Gastrocnemius medialis (tissue), 4 donors: ENCODE results near the gene MAST4. TPM values are rescaled to one million over a fixed set of nuclear protein-coding genes. Genes with fewer than 3 reads are reported as not detected.
"Not testable (repeated sequence)": the region's sequence is repeated elsewhere in the genome, so short reads cannot be mapped to it uniquely, and the experiment has no call there.

Experiments used
- ATAC-seq, 2 donors: fragments of 150-250 bp; one replicate each; pipeline ENCODE4 v1.9.1; 2016
- DNase-seq, 2 donors: peaks; one replicate each; pipeline ENCODE4 v3.0.0-alpha.2; 2019
- H3K27ac ChIP-seq, 4 donors: fragments of 200-600 bp; sonication (generic); 1 replicate in 1 of 4; 2 replicates in 3 of 4; pipeline ENCODE4 v1.5.1; 2016 to 2018; ENCODE audit warnings: mild to moderate bottlenecking in 2 of 4, moderate library complexity in 1 of 4
- H3K27me3 ChIP-seq, 3 donors: fragments of 200-600 bp; sonication (generic) in 2 of 3; 1 replicate in 1 of 3; 2 replicates in 2 of 3; pipeline versions ENCODE4 v1.5.1 to v1.6.0; 2016 to 2019; ENCODE audit warnings: mild to moderate bottlenecking in 1 of 3, moderate library complexity in 1 of 3
- H3K36me3 ChIP-seq, 2 donors: fragments of 200-600 bp; sonication (generic) in 1 of 2; one replicate each; pipeline ENCODE4 v1.5.1; 2017 to 2018
- H3K4me1 ChIP-seq, 2 donors: fragments of 200-600 bp; sonication (generic) in 1 of 2; one replicate each; pipeline ENCODE4 v1.5.1; 2016 to 2017; ENCODE audit warnings: mild to moderate bottlenecking in 2 of 2
- H3K4me3 ChIP-seq, 4 donors: fragments of 200-600 bp; sonication (generic) in 3 of 4; 1 replicate in 1 of 4; 2 replicates in 3 of 4; pipeline ENCODE4 v1.5.1; 2016 to 2019; ENCODE audit warnings: mild to moderate bottlenecking in 2 of 4
- H3K9me3 ChIP-seq, 3 donors: fragments of 200-600 bp; sonication (generic) in 2 of 3; 1 replicate in 1 of 3; 2 replicates in 2 of 3; pipeline ENCODE4 v1.5.1; 2016 to 2019
- POLR2A ChIP-seq, 2 donors: fragments of 450-650 bp; IDR thresholded peaks; one replicate each; pipeline ENCODE4 v1.6.1; 2017; ENCODE audit warnings: antibody characterized with exemption in 2 of 2, mild to moderate bottlenecking in 2 of 2, moderate library complexity in 2 of 2
- in situ Hi-C, 4 donors: fragments of 200-750 bp; cut with MboI; loops; one replicate each; pipeline versions ENCODE4 v1.15.0 to v1.8.0; 2017; ENCODE audit warnings: low sequenced_read_pairs in 4 of 4
- intact Hi-C: fragments of 100-400 bp; cut with DNase I; formaldehyde crosslinking; loops from one replicate; pipeline ENCODE4 v1.15.1; 2023; ENCODE audit warnings: low total_unique reads
- total RNA-seq, 4 donors: library from RNA; depleted of rRNA; stranded (reverse); fragments of >200 nt; gene quantifications; one replicate each; pipeline versions ENCODE4 v1.1.0 to v1.2.3, GENCODE V29; 2016
- TF ChIP-seq, protein P1 (sequence below), 5 experiments: fragments of 450-650 bp in 3 of 5; fragments of 200-600 bp in 2 of 5; sonication (generic) in 2 of 5; IDR thresholded peaks in 4 of 5; conservative IDR thresholded peaks in 1 of 5; 1 replicate in 4 of 5; 2 replicates in 1 of 5; pipeline ENCODE4 v1.5.1; 2016 to 2019; ENCODE audit warnings: antibody characterized with exemption in 5 of 5, mild to moderate bottlenecking in 3 of 5, moderate library complexity in 3 of 5

Gene MAST4
- total RNA-seq, 4 donors from 2014 or later: 24.1 to 42.0 (median 38.5) TPM

- Histone ChIP-seq H3K27ac (no peak overlapping the region), H3K4me3 (no peak overlapping the region), H3K4me1 (no peaks in the 10 kb centered on the region), H3K27me3 (no peaks in the 10 kb centered on the region), H3K9me3 (no peaks in the 10 kb centered on the region), H3K36me3 (no peaks in the 10 kb centered on the region)
- DNase-seq: no peak
- in situ Hi-C loops (no loop called here), intact Hi-C loops (no loop called here)
- TF ChIP-seq, protein P1, sequence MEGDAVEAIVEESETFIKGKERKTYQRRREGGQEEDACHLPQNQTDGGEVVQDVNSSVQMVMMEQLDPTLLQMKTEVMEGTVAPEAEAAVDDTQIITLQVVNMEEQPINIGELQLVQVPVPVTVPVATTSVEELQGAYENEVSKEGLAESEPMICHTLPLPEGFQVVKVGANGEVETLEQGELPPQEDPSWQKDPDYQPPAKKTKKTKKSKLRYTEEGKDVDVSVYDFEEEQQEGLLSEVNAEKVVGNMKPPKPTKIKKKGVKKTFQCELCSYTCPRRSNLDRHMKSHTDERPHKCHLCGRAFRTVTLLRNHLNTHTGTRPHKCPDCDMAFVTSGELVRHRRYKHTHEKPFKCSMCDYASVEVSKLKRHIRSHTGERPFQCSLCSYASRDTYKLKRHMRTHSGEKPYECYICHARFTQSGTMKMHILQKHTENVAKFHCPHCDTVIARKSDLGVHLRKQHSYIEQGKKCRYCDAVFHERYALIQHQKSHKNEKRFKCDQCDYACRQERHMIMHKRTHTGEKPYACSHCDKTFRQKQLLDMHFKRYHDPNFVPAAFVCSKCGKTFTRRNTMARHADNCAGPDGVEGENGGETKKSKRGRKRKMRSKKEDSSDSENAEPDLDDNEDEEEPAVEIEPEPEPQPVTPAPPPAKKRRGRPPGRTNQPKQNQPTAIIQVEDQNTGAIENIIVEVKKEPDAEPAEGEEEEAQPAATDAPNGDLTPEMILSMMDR (IDR thresholded peaks at IDR 0.05 in 4 of 5, conservative IDR thresholded peaks at IDR 0.05 in 1 of 5): no peak
- no peak for TF ChIP-seq POLR2A (IDR thresholded peaks at IDR 0.05)
- no peak for ATAC-seq
Observed at GRCh38 chr5:66684663-66685062, 88.5 kb downstream of the MAST4 start.

- DNase-seq: no peak
- Histone ChIP-seq H3K9me3 (no peaks in the 10 kb centered on the region), H3K36me3 (no peaks in the 10 kb centered on the region), H3K27ac (no peak overlapping the region), H3K4me1 (no peaks in the 10 kb centered on the region), H3K27me3 (no peaks in the 10 kb centered on the region), H3K4me3 (no peak overlapping the region)
- no peak for ATAC-seq
- no peak for TF ChIP-seq POLR2A (IDR thresholded peaks at IDR 0.05)
- TF ChIP-seq, protein P1 (IDR thresholded peaks at IDR 0.05 in 4 of 5, conservative IDR thresholded peaks at IDR 0.05 in 1 of 5): no peak
- intact Hi-C loops: no loop called here
- in situ Hi-C loops: no loop called here
Observed at GRCh38 chr5:66689522-66690220, 93.5 kb downstream of the MAST4 start.

- no peaks in the 10 kb centered on the region for H3K27me3 ChIP-seq
- H3K9me3 ChIP-seq: no peaks in the 10 kb centered on the region
- no peak overlapping the region for H3K4me3 ChIP-seq
- no peaks in the 10 kb centered on the region for H3K36me3 ChIP-seq
- intact Hi-C loops (no loop called here), in situ Hi-C loops (no loop called here)
- H3K27ac ChIP-seq: no peak overlapping the region
- H3K4me1 ChIP-seq: no peaks in the 10 kb centered on the region
- ATAC-seq: no peak
- TF ChIP-seq, protein P1 (IDR thresholded peaks at IDR 0.05 in 4 of 5, conservative IDR thresholded peaks at IDR 0.05 in 1 of 5): no peak
- no peak for TF ChIP-seq POLR2A (IDR thresholded peaks at IDR 0.05)
- no peak for DNase-seq
Observed at GRCh38 chr5:66694036-66694435, 97.8 kb downstream of the MAST4 start.

- intact Hi-C loops, H3K27ac ChIP-seq, H3K9me3 ChIP-seq, H3K4me3 ChIP-seq, H3K36me3 ChIP-seq, H3K27me3 ChIP-seq, in situ Hi-C loops, ATAC-seq, DNase-seq, H3K4me1 ChIP-seq: not testable (repeated sequence)
Observed at GRCh38 chr5:66695840-66696239, 99.6 kb downstream of the MAST4 start.

- in situ Hi-C loops: no loop called here
- Histone ChIP-seq H3K27me3 (no peaks in the 10 kb centered on the region), H3K27ac (no peak overlapping the region), H3K4me3 (no peak overlapping the region), H3K36me3 (no peaks in the 10 kb centered on the region), H3K9me3 (no peaks in the 10 kb centered on the region), H3K4me1 (no peaks in the 10 kb centered on the region)
- no peak for TF ChIP-seq POLR2A (IDR thresholded peaks at IDR 0.05)
- TF ChIP-seq, protein P1 (IDR thresholded peaks at IDR 0.05 in 4 of 5, conservative IDR thresholded peaks at IDR 0.05 in 1 of 5): no peak
- intact Hi-C loops: no loop called here
- DNase-seq: no peak
- no peak for ATAC-seq
Observed at GRCh38 chr5:66697796-66698564, 101.8 kb downstream of the MAST4 start.
